ENCODE measurements around the gene CA11.

CA11 gene

DNA sequence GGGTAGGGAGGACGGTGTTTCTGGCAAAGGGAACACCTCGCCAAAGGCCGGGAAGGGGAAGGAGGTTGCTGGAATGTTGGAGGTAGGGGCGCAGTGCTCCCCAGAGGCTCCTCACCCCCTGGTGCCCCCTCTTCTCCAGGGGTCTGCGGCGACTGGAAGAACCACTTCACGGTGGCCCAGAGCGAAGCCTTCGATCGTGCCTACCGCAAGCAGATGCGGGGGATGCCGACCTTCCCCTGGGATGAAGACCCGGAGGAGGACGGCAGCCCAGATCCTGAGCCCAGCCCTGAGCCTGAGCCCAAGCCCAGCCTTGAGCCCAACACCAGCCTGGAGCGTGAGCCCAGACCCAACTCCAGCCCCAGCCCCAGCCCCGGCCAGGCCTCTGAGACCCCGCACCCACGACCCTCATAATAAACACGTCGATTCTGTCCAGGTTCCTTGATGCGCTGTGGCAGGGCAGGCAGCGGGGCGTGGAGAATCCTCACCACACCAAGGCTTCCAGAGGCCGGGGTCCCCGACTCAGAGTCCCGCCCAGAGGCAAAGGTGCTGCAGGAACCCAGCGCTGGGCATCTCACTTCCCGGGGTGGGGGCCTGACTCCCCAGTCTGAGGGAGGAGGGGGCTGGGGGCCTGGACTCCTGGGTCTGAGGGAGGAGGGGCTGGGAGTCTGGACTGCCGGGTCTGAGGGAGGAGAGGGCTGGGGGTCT is 46.8 kb downstream of the CA11 start:
- no peak for DNase-seq (ENCODE audit: low read depth)
- TF ChIP-seq, protein P1, sequence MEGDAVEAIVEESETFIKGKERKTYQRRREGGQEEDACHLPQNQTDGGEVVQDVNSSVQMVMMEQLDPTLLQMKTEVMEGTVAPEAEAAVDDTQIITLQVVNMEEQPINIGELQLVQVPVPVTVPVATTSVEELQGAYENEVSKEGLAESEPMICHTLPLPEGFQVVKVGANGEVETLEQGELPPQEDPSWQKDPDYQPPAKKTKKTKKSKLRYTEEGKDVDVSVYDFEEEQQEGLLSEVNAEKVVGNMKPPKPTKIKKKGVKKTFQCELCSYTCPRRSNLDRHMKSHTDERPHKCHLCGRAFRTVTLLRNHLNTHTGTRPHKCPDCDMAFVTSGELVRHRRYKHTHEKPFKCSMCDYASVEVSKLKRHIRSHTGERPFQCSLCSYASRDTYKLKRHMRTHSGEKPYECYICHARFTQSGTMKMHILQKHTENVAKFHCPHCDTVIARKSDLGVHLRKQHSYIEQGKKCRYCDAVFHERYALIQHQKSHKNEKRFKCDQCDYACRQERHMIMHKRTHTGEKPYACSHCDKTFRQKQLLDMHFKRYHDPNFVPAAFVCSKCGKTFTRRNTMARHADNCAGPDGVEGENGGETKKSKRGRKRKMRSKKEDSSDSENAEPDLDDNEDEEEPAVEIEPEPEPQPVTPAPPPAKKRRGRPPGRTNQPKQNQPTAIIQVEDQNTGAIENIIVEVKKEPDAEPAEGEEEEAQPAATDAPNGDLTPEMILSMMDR (conservative IDR thresholded peaks at IDR 0.05; ENCODE audit: low read depth, low read length): no peak
- H3K4me3 ChIP-seq (ENCODE audit: low read length): no peak overlapping the region

DNA sequence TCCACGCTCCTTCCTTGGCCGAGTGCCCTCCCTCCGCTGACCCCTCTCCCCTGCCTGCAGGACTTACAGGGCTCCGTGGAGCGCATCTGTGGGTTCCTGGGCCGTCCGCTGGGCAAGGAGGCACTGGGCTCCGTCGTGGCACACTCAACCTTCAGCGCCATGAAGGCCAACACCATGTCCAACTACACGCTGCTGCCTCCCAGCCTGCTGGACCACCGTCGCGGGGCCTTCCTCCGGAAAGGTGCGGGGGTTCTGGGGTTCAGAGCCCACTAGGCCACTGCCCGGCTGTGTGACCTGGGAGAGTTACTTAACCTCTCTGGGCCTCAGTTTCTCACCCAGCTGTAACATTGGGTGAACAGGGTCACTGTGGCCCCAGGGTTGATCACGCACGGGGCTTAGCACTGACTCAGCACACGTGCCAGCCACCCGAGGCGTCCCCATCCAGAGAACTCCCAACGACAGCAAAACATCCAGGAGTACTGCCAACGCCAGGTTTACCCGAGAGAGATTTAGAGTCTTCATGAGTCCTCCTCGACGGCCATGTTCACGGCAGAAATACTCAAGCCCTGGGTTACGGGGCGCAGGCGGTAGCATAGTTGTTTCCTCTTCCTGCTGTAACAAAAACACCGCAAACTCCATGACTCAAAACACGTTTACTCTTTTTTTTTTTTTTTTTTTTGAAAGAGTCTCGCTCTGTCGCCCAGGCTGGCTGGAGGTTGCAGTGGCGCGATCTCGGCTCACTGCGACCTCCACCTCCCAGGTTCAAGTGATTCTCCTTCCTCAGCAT is 49.1 kb downstream of the CA11 start:
- TF ChIP-seq, protein P1 (conservative IDR thresholded peaks at IDR 0.05; ENCODE audit: low read depth, low read length): no peak
- H3K4me3 ChIP-seq (ENCODE audit: low read length): no peak overlapping the region
- no peak for DNase-seq (ENCODE audit: low read depth)

GRCh38 chr19:48596237-48596636 is 49.8 kb downstream of the CA11 start:
- no peak overlapping the region for H3K4me3 ChIP-seq (ENCODE audit: low read length)
- DNase-seq (ENCODE audit: low read depth): no peak
- TF ChIP-seq, protein P1 (conservative IDR thresholded peaks at IDR 0.05; ENCODE audit: low read depth, low read length): no peak

DNA sequence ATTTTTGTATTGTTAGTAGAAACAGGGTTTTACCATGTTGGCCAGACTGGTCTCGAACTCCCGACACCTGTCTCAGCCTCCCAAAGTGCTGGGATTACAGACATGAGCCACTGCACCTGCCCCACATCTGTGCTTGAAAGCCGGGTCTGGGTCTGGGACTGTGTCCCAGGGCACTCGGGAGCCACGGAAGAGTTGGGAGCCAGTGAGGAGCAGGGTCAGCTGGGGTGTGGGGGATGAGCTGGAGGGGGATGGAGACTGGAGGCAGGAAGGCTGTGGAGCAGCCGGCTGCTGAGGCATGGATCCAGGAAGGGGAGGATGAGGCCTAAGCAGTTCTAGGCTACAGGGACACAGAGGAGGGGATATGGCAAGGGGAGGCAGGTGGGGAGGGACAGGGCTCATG is 50.2 kb downstream of the CA11 start:
- TF ChIP-seq, protein P1 (conservative IDR thresholded peaks at IDR 0.05; ENCODE audit: low read depth, low read length): no peak
- no peak overlapping the region for H3K4me3 ChIP-seq (ENCODE audit: low read length)
- DNase-seq (ENCODE audit: low read depth): no peak

- H3K4me3 ChIP-seq (ENCODE audit: low read length): no peak overlapping the region
- no peak for DNase-seq (ENCODE audit: low read depth)
- TF ChIP-seq, protein P1 (conservative IDR thresholded peaks at IDR 0.05; ENCODE audit: low read depth, low read length): no peak
Observed at GRCh38 chr19:48595171-48595570, 50.8 kb downstream of the CA11 start.

GRCh38 chr19:48591021-48591420 is 55.0 kb downstream of the CA11 start:
- TF ChIP-seq, protein P1 (conservative IDR thresholded peaks at IDR 0.05; ENCODE audit: low read depth, low read length): no peak
- no peak overlapping the region for H3K4me3 ChIP-seq (ENCODE audit: low read length)
- no peak for DNase-seq (ENCODE audit: low read depth)
